Iris pigment epithelial cell (primary cell): ENCODE measurements around the gene UCN2.
A peak's percentile ranks its signal among the peaks of the same experiment; 100 is the strongest.

Source experiments
- DNase-seq: peaks from one replicate; pipeline ENCODE4 v3.0.0-alpha.2; 2011; ENCODE audit warnings: low read depth

The UCN2 gene

DNA sequence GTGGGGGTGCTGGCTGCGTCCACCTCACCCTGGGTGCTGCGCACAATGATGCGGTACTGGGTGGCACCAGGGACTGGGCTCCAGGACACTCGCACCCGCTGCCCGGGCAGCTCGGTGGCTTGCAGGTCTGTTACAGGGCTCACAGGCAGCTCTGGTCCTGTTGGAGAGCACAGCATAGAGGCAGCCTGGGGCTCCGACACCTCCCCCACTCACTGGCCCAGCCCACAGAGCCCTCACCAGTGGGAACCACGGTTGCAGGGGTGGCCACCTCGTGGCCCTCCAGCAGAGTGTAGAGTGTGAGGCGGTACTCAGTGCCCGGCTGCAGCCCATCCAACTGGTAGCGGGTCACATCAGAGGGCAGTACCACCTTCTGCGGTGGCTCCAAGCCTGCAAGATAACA lies 27.9 kb upstream of the UCN2 start:
- DNase-seq: no peak

GRCh38 chr3:48588230-48588629 lies 24.6 kb upstream of the UCN2 start:
- DNase-seq: no peak

DNA sequence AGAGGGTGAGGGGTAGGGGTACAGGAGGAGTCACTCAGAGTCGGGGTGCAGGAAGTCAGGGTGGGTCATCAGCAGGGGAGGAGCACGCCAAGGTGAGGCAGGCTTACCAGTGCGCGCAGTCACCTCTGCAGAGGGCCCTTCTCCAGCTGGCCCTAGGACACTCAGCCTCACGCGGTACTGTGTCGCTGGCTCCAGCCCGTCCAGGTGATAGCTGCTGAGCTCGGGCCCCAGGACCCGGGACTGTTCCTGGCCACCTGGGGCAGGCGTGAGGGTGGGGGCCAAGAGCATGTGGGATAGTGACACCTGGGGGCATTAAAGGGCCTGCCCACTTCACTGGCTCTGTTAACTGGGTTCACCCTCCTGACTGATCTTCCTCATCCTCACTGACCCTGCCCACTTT lies 24.1 kb upstream of the UCN2 start:
- no peak for DNase-seq

DNA sequence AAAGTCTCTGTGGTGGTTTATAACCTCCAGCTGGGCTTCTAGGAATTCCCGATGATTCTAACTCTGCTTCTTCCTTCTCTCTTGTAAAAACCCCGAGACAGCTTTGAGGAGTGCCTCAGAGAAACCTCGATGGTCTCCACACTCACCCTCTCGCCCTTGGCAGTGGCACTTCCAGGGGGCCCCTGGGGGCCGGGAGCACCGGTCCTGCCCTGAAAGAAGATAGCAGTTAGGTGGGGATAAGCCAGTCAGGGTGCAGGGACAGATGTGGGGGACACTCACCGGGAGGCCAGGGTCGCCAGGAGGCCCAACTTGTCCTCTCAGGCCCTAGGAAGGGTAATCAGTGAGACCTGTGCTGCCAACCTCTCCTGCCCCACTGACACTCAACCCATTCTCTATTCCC lies 21.8 kb upstream of the UCN2 start:
- no peak for DNase-seq

DNA sequence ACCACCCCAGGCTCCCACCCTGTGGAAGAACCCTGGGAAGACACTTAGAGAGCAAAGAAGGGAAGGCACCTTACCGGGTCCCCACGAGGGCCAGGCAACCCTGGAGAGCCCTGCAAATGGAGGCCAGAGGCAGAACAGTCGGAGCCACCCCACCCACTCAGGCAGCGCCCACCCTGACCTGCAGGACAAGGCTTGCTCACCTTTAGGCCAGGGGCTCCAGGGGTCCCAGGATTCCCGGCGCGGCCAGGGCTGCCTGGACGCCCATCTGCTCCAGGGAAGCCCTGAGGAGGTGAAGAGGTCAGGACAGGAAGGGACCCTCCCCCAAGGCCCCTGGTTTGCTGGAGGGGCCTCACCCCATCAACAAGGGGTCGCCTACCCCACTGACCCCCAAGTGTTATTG lies 21.3 kb upstream of the UCN2 start:
- no peak for DNase-seq

DNA sequence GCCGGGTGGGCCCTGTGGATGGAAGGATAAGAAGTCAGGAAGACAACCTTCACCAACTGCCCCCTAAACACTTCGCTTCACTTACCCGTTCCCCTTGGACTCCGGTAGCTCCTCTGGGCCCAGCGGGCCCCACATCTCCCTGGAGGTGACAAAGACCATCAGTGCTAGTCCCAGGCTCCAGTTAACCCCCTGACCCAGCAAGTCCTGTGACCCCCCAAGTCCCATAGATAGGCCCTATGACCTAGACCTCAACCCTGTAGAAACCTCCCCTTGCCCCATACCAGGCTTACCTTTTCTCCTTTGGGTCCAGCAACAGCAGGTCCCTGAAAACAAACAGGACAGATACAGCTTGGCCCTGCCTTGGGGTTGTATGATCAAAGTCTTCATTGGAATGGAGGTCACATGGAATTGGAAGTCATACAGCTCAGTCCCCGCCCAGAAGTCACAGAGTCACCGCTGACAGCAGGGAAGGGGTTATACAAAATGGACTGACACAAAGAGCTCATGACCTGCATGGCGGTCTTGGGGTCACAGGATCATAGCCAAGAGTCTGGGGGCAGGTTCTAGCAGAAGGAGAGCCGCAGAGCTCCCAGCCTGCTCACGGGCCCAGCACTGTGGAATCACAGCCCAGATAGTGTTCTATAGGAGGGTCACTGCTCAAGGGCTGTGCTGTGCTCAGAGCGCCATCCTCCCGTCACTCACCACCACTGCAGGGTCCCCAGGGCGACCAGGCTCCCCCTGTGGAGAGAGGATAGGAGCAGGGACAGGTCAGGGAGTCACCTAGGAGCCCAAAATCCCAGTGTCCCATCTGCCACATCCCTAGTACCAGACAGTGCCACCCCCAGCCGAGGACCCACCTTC lies 18.3 kb upstream of the UCN2 start:
- DNase-seq: no peak

DNA sequence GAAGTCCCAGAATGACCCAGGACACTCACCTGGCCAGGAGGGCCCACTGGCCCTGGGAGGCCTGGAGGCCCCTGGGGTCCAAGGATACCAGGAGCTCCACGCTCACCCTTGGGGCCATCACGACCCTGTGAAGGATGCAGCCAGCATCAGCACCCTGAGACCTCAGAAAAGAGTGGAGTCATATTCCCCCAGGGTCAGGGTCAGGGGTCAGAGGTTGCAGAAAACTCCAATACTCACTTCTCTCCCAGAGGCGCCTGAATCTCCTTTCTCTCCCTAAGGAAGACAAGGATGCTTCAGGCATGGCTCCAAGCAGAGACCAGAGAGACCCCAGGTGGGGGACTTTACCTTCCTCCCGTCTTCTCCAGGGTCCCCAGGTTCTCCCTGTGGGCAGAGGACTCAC lies 13.1 kb upstream of the UCN2 start:
- no peak for DNase-seq

- DNase-seq: no peak
Measured at GRCh38 chr3:48575366-48575765, 11.8 kb upstream of the UCN2 start.

DNA sequence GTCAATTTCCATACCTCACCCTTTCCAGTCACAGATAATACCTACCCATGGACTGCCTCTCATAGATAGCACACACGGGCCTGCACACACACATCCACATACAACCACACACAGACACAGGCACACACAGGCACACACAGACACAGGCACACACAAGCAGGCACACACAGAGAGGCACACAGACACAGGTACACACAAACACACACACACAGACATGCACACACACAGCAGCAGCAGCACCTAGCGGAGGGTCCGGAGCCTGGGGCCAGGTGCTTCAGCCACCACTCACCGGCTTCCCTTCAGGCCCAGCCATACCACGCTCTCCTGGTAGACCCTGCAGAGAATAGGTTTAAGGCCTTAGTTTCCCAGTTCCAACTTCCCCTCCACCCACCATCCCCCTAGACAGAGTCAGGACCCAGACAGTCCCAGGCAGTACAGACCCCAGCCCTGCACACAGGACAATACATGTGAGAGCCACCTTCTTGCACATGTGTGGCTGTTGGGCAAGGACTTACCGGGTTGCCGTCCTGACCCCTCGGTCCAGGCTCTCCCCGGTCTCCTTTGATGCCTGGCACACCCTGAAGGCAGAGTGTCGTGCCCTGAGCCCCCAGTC lies 10.5 kb upstream of the UCN2 start:
- no peak for DNase-seq

DNA sequence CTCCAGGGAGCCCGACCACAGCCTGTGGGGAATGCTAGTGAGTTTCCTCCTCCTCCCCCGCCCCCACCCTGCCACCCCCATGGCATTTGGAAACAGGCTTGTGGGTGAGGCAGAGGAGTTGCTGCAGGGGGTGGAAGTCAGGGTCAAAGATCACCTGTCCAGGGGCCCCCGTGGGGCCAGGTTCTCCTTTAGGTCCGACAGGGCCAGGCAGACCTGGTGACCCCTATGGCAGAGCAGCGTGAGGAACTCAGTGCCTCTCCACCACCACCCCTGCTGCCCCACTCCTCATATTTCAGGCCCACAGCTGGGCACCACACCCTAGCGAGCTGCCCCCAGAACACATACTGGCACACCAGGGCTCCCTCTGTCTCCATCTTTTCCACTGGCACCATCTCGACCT lies 8.9 kb upstream of the UCN2 start:
- DNase-seq: no peak

- no peak for DNase-seq
Measured at GRCh38 chr3:48571938-48572337, 8.4 kb upstream of the UCN2 start.

DNA sequence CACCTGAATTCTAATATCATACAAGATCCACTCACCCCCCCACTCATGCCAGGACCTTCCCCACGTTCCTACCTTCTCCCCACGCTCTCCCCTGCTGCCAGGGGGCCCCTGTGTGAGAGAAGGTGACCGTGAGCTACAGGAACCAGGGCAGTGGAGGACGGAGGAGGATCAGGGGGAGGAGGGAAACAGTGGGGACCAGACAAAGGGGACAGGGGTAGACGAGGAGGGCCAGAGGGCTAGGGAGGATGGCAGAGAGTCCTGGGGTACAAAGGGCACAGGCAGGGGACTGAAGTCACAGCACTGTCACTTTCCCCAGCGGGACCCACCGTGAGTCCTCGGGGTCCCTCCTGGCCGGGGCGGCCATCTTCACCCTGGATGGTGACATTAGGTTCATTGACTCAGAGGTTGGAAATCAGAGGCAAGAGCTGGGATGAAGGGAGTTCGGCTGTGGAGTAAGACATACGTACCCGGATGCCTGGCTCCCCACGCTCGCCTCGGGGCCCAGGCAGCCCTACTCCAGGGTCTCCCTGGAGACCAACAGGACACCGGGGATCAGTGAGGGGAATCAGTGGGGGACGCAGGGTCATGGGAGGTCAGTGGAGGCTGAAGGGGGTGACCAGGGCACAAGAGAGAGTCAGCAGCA lies 6.3 kb upstream of the UCN2 start:
- no peak for DNase-seq

DNA sequence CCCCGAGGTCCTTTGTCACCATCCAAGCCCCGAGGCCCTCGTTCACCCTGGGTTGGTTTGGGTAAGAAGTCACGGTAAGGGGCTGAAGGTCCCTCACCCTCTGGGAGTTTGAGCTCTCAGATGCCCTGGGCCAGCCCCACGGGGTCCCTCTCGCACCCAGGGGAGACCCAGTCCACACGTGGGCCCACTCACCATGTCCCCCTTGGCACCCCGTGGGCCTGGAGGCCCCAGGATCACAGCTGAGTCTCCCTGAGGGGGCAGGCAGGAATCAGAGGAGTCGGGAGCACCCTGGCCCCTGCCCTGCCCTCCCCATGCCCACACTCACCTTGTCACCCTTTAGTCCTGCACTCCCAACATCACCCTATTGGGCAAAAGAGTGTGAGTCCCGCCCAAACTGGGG lies 5.8 kb upstream of the UCN2 start:
- DNase-seq: no peak

GRCh38 chr3:48568476-48568875 lies 4.9 kb upstream of the UCN2 start:
- DNase-seq: no peak

- no peak for DNase-seq
Measured at GRCh38 chr3:48567500-48567899, 3.9 kb upstream of the UCN2 start.

- DNase-seq: no peak
Measured at GRCh38 chr3:48567090-48567489, 3.5 kb upstream of the UCN2 start.

DNA sequence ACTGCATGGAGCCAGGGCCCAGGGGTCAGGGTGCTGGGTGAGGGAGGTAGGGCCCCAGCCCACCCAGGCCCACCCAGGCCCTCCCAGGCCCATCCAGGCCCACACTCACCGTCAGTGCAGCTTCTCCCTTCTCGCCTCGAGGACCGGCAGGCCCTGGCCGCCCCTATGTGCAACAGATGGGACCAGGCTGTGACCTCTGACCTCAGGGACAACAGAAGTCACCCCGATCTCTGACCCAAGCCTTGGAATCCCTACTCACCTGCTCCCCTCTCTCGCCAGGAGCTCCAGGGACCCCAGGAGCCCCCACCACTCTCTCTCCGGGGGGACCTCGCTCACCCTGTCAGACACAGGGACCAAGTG lies 2.8 kb upstream of the UCN2 start:
- DNase-seq: no peak

DNA sequence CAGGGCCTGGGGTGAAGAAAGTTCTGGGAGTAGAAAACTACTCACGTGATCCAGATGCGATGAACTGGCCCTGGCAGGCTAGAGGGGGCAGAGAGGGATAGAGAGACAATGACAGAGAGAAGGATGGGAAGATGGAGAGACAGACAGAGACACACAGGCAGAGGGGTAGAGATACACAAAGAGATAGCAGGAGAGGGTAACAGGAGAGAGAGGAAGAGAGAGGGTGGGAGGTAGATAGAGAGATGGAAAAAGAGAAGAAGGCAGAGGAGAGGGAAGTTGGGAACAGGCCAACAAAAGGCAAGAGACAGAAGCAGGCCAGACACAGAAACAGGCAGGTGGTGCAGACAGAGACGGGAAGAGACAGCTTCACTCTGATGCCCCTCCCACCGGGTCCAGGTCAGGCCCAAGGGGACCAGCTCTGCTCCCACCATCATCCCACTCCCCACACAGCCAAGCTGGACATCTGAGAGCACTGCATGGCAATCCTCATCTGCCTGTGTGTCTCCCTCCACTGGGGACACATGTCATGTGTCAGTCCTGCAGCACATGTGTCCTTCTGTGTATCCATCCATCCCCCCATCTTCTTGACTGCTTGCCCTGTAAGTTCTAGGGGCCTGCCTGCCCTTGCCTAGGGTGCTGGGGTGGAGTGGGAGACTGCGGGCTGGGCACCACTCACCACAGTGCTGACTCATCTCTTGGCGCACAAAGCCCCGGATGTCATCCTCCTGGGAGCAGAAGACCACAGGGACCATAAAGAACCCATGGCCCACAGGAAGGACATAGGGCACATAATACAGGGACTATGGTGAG lies 2.2 kb upstream of the UCN2 start:
- DNase-seq: peak; percentile 68

DNA sequence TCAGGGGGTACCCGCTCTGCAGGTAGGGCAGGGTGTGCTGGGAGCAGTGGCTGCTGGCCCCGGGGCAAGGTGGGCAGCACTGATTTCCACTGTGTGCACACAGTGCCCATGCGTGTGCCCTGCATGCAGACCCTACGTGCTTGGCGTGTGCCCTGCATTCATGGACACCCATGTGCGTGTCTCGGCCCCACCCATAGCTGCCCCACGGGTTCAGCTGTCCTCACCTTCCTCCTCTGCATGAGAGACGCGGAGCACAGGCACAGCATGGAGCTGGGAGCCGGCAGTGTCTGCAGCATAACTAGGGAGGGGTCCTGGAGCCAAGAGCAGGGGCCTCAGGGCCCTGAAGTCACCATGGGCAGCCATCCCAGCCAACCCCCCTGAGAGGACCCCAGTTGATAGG lies 1.6 kb upstream of the UCN2 start:
- DNase-seq: no peak

DNA sequence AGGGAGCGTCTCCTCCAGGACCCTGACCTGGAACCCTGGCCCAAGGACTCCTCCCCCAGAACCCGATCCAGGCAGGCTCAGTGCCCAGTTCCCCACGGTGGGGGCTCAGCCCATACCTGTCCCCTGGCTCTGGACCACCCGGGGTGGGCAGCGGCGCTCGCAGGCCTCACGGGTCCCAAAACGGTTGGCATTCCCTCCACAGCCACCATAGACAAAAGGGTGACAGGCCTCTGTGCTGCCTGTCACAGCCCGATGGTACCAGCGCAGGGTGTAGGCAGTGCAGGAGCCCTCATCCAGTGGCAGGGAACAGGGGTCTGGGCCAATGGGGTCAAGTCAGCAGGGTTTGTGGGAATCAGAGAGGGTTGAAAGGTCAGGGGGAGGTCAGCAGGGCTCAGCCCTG lies 1.1 kb upstream of the UCN2 start:
- no peak for DNase-seq

DNA sequence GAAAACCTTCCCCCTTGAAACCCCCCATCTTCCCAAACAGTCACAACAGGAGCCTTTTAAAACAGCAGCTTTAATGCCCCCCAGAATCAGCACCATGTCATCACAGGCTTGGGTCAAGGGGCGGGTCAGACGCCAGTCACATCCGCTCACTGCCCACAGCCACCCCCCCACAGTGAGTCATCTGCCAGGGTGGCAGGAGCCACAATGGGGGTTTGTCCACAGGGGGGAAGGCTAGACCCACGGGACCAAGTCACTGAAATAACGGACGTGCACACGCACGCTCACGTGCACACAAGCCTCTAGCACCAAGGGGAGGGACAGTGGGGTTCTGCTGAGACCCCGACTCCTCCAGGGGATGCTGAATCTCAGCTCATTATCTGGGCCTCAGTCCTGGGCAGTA lies 441 bp upstream of the UCN2 start:
- DNase-seq: peak; percentile 27

DNA sequence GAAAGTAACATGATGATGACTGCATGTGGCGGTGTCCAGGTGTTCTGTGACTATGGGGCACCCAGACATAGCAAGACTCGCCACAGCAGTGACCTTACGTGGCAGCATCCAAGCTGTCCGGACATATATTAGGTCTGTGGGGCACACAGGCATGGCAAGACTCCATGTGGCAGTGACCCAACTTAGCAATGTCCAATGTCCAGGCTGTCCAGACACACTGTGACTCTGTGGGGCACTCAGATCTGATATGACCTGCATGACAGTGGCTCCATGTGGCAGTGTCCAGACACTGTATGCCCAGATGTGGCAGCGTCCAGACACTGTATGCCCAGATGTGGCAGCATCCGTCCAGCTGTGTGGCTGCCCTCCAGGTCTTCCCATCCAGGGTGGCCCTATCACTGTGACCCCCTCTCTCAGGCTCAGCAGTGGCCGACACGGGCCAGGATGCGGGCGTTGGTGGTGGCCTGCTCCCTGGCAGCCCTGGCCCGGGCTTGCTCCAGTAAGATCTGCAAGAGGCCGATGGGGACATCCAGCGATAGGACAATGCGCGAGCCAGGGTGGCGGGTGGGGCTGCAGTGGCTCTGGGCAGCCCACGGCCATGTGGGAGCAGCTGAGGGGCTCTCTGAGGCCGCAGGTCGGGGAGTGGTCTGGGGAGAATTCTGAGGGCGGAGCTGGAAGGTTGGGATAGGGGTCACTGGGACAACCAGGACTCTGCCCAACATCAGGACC lies 1.1 kb downstream of the UCN2 start:
- no peak for DNase-seq
